ENCODE data around the gene IGF1R.

The IGF1R gene

DNA sequence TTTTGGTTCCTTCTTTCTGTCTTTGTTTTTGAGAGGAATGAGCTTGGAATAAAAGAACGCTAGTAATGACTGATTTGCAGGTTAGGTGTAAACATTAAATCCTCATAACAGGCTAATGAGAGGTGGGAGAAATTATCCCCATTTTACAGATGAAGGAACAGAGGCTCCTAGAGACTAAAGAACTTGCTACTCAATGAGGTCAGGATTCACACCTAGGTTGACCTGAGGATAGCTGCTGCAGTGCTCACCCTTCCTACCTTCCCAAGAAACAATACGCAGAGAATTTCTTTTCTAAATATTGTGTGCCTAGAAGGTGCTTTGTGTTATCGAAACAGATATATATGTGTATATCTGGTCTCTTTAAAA is 106.3 kb downstream of the IGF1R start:
- FAIRE-seq: no peak

DNA sequence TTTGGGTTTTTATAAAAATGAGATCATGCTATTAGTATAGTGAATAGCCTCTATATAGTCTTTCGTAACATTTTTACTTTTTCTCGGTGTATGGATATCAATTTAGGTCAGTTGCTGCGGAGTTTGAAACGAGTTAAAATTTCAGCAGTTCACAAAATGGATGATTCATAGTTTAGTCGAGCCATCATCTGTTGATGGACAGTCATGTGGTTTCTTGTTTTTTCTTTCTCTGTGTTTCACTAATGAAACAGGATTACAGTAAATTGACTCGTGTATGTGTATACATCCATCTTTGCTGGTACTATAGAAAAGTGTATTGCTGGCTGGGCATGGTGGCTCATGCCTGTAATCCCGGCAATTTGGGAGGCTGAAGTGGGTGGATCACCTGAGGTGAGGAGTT is 106.8 kb downstream of the IGF1R start:
- FAIRE-seq: no peak

DNA sequence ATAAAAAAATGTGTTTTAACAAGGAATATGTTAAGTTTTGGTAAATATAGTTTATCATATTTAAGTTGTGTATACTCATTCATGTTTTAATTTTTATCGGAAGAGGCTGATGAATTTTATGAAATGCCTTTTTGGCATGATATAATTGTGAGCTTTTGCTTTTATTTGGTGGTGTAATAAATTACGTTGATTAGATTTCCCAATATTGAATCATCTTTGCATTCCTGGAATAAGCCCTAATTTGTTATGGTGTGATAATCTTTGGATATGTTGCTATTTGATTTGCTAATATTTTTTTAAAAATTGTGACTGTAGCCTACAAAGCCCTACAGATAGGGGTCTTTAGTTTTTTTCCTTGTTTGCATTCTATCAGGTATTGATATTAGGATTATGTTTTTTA is 107.4 kb downstream of the IGF1R start:
- no peak for FAIRE-seq

DNA sequence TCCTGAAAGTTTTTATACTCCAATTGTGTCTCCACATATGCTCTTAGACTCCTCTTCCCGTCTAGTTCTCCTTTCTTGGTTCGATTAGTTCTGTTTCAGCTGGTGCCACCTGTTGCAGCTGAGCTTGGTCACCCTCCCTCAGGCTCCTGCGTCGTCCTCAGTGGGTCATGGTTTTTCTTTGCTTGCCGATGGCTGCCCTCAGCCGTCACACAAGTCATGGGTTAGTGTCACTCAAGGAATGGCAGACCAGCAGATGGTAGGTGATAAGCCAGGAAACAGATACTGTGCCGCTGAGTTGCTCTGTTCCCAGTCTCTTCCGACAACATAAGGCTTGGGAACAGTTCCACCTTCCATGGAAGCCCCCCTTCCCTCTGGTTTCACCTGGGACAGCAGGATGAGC is 109.9 kb downstream of the IGF1R start:
- FAIRE-seq: no peak

DNA sequence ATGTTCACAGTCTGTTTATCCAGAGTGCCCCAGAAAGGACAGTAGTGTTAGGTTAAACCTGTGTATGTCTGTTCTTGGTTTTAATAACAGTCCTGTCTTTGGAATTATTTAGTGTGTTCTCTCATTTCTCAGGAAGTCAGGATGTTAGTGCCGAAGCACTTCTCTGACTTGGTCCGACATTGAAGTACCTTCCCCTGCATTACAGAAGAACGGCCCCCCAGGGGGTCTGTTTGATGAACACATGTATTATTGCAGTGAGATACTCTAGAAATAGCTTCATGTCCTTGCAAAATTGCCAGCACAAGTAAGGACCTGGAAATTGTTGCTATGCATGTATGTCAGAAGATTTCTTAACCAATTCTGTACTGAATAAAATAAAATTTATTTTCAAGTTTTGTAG is 110.9 kb downstream of the IGF1R start:
- no peak for FAIRE-seq

DNA sequence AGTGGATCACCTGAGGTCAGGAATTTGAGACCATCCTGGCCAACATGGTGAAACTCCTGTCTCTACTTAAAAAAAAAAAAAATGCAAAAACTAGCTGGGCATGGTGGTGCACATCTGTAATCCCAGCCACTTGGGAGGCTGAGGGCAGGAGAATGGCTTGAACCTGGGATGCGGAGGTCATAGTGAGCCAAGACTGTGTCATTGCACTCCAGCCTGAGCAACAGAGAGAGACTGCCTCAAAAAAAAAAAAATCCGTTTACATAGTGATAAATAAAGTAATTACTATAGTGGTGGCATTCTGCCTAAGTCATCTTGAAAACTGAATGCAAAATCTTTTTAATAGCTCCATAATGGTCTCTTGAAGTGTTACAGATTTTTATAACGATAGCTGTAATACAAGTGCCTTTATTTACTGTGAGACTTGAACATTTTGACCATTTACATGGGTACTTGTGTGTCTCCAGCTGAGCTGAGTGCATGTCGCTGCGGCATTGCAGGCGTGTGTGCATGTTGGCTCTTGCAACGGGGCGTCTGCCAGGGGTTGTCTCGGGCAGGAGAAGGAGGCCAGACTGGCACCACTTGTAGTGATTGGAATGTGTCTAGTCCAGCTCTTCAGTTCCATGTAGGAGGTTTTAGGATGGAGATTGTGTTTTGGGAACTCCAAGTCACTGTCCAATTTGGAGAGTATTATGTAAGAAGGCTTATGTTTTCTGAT is 111.9 kb downstream of the IGF1R start:
- FAIRE-seq: no peak

DNA sequence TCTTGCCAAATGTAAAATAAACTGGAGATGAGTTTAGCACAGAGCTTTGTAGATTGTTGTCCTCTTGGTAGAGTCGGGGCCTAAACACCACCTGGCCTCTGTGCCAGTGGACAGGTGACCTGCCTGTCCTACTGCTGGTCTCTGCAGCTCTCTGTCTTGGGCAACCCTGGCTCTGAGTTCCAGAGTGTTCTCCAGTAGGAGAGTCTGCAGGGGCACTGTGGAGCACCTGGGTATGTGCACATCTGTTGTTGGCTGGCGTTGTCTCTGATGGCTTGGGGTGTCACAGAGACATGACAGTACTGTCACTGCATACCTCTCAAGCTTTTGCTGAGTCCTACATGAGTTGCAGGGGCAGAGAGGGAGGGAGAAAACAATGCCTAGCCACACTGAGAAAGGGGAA is 112.6 kb downstream of the IGF1R start:
- no peak for FAIRE-seq

DNA sequence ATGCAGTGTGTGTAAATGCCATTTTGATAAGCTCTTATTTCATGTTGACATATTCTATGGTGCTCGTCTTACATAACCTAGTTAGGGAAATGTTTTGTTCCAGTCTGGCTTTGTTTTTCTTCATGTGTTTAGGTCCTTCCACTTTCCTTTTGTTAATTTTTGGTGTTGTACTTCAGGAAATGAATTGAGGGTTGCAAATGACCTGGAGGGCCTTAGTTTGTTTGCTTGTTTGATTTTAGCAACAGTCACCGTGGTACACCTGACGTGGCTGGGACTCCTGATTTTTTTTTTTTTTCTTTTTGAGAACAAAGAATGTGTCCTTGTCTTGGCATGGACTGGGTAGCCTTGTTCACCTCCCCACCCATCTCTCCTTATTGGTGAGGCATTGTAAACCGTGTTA is 114.8 kb downstream of the IGF1R start:
- no peak for FAIRE-seq

DNA sequence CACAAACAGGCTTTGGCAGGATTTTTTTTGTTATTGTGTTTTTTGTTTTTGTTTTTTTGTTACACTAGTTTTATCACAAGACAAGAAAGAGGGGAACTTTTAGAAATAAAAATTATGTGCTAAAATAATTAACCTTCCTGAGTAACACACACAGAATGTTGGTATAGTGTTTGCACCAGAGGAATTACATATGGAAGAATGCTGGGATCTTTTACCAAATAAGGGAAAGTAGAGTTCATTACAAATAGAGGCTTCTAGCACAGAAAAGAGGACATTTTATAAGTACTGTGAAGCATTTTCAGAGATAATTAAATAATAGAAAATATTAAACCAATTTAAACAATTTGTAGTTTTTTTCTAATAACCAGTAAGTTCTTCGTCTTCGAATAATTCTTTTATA is 116.0 kb downstream of the IGF1R start:
- no peak for FAIRE-seq

DNA sequence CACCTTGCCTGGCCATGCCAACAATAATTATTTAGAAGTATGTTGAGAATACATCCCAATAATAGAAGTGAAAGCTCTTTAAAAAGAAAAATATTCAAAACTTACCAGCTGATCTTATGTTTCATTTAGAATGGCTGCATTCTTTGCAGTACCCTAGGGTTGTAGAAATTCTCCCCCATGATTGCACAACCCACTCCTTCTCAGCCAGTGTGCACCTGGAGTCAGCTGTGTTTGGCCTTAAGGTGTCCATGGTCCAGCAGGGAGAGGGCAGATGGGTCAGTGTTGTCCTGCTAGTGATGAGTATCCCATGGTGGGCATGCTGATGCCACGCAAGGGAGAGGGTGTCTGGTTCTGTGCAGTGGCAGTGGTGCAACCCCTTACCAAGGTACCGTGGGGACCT is 117.3 kb downstream of the IGF1R start:
- no peak for FAIRE-seq

DNA sequence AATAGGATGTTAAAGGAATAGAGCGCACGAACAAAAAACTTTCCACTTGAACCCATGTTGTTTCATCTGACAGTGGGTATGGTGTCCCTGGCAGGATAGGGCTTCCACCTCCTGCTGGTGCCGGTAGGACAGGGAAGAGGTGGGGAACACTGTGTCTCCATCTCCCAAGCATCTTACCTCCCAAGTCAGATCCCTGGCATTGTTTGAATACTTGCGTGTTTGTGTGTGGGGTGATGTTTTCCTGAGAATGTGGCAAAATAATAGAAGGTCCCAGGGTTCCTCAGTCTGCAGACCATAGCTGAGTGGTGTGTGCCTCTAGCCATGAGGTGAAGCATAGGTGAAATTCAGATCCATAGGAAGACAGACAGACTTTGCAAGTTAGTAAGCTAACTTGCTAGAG is 119.4 kb downstream of the IGF1R start:
- FAIRE-seq: no peak

DNA sequence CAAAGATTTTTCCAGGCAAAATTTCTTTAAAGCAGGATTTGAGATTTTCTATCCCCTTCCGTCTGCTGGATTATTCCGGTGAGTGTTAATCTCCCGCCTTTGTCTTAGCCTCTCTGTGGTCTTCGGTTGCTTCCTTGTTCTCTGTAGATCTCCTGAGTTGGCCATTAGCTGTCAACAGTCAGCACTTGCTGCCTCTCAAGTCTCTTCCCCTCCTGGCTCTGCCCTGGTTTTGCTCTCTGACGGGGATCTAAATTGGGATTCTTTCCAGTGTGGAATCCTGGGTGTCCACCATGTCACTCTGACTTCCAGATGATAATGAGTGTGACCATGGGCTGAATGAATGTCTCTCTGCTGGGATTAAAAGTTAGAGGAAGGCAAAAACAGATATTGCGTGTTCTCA is 121.5 kb downstream of the IGF1R start:
- no peak for FAIRE-seq

DNA sequence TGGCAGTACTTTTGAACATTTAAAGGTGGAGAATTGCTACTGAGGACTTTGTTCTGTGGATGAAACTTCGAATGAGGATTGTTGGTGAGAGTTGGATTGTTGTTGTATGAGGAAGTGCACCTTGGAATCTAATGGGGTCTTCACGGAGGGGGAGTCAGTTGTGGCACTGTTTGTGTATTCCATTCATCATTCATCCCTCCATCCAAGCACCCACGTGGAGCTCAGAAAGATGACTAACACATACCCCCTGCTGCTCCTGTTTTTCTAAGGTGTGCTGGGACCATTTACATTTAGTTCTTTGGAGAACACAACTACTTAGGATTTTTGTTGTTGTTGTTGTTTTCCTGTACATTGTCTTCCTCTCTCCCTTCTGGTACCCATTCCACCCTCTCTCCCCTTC is 122.6 kb downstream of the IGF1R start:
- FAIRE-seq: no peak

DNA sequence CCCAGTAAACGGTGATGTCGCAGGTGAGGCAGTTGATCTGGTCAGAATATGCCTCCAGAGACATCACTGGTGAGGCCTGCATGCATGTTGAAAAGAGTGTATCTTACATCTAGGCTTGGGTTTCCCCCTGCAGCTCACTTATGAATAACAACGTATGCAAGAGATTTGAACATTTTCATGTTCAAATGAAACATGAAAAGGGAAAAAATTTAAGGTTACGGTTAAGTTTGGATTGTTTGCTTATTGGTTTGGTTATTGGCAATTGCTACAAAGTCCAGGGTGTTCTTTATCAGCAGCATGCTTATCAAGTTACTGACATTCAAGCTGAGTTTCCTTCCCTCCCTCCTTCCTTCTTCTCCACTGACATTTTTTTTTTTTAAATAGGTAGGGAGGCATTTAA is 123.2 kb downstream of the IGF1R start:
- no peak for FAIRE-seq

DNA sequence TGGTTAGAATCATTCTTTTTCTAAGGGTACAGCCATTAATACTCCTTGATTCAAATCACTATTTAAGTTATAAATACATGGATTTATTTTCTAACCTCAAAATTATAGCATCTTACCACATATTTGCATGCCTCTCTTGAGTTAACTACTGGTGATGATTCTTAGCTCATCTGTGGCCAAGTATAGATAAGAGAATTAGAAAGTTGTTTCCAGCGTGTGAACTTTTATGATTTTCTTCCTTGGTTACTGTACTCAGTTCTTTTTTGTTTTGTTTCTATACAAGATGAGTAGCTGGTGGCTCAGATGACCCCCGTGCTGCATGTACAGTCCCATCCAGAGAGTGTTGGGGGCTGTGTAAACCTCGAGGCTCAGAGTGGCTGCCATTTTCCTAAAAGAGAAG is 124.6 kb downstream of the IGF1R start:
- no peak for FAIRE-seq

DNA sequence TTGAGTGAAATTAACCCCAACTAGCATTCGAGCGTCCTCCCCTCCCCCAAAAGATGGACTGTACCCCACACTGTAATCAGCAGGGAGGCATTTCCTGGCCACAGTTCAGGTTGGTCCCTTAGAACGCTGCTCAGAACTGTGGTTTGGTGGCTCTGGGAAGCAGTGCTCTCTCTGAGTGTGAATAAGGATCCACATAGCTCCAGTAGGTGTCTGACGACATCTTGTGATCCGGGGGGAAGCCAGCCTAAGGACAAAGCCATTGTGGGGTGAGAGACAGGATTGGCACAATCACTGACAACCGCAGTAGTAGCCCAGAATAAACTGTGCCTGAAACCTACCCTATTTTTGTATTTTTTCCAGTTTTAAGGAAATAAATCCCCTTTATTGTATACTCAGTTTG is 125.3 kb downstream of the IGF1R start:
- no peak for FAIRE-seq

DNA sequence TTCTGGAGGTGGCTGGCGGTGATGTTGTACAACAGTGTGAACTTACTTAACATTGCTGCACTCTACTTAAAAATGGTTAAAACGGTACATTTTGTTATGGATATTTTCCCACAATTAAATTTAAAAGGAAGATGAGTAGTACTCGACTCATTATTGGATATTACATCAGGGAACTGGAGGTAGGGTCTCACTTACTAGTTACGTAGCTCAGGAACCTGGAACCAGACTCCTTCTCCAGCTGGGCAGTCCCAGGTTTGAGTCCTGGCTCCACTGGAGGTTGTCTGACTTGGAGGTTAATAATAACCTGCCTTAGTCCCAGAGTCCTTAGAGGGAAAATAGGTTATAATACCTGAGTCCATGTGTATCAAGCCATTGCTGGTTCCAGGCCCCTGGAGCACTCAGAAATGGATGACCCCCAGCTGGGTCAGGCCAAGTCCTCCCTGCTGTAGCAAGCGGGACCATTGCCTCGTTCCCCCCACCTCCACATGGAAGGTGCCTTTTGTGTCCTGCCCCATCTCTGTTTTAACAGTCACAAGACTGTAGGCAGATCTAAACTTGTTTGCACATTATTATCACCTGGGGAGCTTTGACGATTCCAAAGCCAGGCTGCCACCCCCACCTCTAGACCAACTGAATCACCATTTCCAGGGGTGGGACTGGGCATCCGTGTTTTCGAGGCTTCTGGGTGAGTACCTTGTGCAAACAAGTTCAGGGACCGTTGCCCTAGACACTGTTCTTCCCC is 126.6 kb downstream of the IGF1R start:
- FAIRE-seq: no peak

DNA sequence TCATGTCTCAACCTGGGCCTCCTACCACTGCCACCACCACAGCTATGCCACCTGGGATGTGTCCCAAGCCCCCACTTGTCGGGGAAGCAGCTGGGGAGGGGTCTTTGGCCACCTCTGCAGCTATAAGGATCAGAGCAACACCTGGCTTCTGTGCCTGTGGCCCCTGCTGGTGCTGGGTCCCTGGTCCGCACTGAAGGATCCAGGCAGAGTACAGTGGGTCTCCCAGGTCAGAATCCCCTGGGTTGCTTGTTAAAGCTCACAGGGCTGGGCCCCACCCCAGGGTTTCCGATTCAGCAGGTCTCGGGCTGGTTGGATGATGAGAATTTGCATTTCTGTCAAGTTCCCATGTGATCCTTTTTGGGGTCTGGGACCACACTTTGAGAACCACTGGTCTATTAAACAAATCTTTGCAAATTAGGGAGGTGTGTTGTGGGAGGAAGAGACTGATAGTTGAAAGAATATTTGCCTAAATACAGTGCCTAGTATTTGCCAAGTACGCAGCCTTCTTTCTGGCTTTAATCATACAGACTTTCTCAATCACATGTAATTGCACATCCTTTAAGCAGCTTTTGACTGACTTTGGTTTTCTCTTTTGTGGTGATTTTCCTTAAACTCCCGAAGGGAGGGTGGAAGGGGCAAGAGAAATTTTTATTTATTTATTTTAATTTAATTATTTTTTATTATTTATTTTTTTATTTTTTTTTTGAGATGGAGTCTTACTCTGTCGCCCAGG is 127.3 kb downstream of the IGF1R start:
- no peak for FAIRE-seq

DNA sequence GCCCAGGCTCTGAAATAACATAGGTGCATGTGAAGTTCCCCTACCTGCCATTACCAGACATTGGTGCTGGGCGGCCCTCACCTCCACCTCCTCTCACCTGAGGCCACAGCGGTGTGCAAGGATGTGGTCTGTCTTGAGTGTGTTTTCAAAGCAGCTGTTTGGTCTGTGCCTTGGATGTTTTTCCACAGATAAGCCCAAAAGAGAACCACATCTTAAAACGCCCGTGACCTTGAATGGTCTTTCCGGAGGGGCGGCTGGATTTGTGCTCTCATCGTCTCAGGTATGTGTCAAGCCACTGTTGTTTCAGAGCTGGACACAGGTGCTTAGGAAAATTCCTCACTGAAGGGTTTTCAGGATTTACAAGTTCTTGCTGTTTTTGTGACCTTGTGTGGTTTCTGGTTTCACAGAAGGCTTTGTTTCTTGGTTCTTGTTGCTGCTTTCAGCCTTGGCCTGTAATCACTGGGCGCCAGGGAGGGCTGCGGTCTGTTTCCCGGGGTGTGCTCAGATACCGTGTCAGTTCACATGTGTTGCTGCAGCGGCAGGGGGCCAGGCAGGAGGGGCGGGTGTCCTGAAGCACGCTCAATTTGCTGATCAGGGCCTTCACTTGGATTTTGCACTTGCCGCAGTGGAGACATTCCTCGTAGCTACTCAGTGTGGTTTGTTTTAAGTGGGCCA is 128.4 kb downstream of the IGF1R start:
- FAIRE-seq: no peak

DNA sequence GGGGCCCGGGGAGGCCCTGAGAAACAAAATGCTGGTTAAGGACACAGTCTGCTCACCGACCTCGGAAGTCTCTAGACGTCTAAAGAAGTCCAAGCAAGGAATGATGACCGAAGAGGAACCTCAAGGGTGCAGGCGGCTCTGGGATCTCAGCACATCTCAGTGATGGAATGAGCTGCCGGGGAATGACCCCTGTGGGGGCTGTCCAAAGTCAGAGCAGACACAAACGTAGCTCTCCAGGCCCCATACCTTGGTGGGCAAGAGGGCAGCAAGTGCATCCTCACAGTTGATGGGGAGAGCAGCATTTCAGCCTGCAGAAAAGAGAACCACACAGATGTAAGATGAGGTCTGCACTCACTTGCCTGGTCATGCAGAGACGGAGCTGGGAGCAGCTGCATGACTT is 129.1 kb downstream of the IGF1R start:
- FAIRE-seq: no peak

DNA sequence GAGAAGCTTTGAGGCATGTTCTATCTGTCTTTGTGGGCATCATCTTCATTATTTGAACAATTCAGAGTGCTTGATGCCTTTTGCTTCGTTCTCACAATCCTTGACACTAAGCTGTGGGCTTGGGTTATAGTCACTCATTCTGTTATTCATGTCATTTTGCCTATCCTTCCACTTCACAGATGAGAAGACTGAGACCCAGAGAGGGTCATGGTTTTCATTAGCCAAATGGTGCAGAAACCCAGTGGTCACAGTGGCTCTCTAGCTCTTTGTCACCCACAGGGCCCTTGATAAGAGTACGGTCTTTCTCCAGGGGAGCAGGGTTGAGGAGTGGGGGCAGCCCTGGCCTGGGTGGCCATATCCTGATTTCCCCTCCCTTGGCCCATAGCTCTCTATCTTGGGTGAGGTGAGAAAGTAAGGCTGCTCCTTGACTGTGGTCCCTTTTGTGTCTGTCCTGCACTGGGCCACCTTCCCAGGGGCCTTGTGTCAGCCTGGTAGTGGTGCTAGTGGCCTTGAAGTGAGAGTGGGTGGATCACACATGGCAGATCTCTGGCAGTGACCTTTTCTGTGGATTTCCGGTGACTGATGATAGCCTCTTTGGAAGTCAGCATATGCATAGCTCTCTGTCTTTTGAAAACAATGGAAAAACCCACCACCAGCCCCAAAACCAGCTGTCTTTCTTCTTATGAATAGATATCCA is 130.1 kb downstream of the IGF1R start:
- FAIRE-seq: no peak

DNA sequence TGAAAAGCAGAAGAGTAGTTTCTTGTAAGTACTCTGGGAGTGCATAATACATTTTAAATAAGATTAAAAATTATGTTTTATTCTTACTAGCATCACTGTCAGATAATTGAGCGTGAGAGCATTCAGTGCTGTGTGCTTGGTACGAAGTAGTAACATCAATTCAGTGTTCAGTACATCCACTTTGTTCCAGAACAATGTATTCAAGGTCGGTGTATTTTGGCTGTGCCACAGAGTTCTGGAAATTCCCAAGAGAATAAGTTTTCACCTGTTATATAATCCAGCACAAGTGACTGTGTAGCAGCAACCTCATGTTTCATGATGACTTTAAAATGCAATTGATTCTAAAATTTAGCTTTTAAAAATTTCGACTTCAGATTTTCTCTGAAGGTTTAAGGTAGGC is 130.6 kb downstream of the IGF1R start:
- no peak for FAIRE-seq

DNA sequence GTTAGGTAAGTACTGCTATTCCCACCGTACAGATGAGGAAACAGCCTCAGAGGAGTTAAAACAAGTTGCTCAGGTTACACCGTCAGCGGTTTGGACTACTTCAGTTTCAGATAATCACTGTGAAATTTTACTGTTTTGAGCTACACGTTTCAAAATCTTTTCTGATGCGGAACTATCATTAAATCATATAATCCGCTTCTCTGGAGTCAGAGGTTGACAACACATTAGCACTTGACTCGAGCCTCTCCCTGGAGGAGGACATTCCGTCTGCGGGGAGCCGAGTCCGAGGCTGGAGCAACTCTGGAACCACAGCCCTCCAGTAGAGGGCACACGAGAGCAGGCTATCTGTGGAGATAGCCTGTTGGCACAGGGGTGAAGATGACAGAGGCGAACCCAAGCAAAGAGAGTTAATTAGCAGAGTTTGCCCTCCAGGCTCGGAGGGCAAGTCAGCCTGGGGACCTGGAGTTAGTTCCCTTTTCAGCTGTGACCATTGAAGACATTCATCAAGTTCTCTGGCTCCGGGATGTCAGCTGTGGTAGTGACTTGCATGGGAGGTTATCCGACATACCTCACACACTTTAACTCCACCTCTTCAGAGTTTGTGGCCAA is 131.2 kb downstream of the IGF1R start:
- FAIRE-seq: no peak

Data from TTC549 (cell line).